Endothelial cell of umbilical vein (primary cell): ENCODE measurements around the gene FNIP2. TPM values are rescaled to one million over a fixed set of nuclear protein-coding genes. Genes with fewer than 3 reads are reported as not detected.

Experiments used
- BruUV-seq: library from RNA; stranded (reverse); fragments of 400-500 nt; replicated peaks from 2 replicates; lab custom pipeline; 2021; lab: Mats Ljungman, UMichigan
- CTCF ChIA-PET: fragments of 300-600, 350-600 bp; sonication (Branson Sonifier 250); formaldehyde crosslinking; loops from one replicate; lab custom pipeline; 2021; ENCODE audit warnings: antibody characterized with exemption, inconsistent platforms; lab: Charles Lee
- POLR2A ChIA-PET: fragments of 300-600, 350-600 bp; sonication (Branson Sonifier 250); formaldehyde crosslinking; loops from one replicate; lab custom pipeline; 2021; ENCODE audit warnings: antibody characterized with exemption, inconsistent platforms; lab: Charles Lee
- DNase-seq: peaks from one replicate; pipeline ENCODE4 v3.0.0-alpha.2; 2011; ENCODE audit warnings: low read depth, low spot score
- FAIRE-seq: peaks from 2 replicates; lab custom pipeline; 2011; peaks lifted over from hg19 to GRCh38; lab: Jason Lieb, UNC
- H2AFZ ChIP-seq: 2 replicates; pipeline ENCODE4 v1.6.0; 2012; ENCODE audit warnings: low read depth, low read length, control low read depth, inconsistent platforms
- H3K27ac ChIP-seq: 2 replicates; pipeline ENCODE4 v1.5.1; 2011; ENCODE audit warnings: low read depth, mild to moderate bottlenecking, control low read depth, low read length, moderate library complexity; ENCODE audit not compliant: insufficient read depth
- H3K27me3 ChIP-seq, 2 experiments: 2 replicates each; pipeline versions ENCODE4 v1.6.0 to v1.6.1; 2011; ENCODE audit warnings: low read length in 2 of 2, mixed read lengths in 1 of 2; ENCODE audit not compliant: control insufficient read depth in 2 of 2, insufficient read depth in 2 of 2
- H3K36me3 ChIP-seq, 2 experiments: 2 replicates in 1 of 2; 3 replicates in 1 of 2; pipeline ENCODE4 v1.5.1; 2011; ENCODE audit warnings: low read length in 2 of 2, mild to moderate bottlenecking in 1 of 2, moderate library complexity in 1 of 2; ENCODE audit not compliant: control insufficient read depth in 2 of 2, insufficient read depth in 2 of 2; ENCODE audit errors: extremely low read depth in 1 of 2
- H3K4me1 ChIP-seq: 3 replicates; pipeline ENCODE4 v1.5.1; 2011; ENCODE audit warnings: mild to moderate bottlenecking, low read length; ENCODE audit not compliant: control insufficient read depth, insufficient read depth; ENCODE audit errors: extremely low read depth
- H3K4me2 ChIP-seq: 2 replicates; pipeline ENCODE4 v1.6.1; 2011; ENCODE audit warnings: low read length, control low read depth, mixed read lengths; ENCODE audit not compliant: insufficient read depth
- H3K4me3 ChIP-seq, 3 experiments: fragments of 200-600 bp in 1 of 3; sonication (generic), shearing (Covaris generic) in 1 of 3; replicated peaks in 1 of 3; 2 replicates each; pipeline ENCODE4 v1.5.1; 2011 to 2016; ENCODE audit warnings: control low read depth in 3 of 3, low read length in 3 of 3, mild to moderate bottlenecking in 2 of 3, inconsistent platforms in 1 of 3, low read depth in 1 of 3, moderate library complexity in 1 of 3; ENCODE audit not compliant: insufficient read depth in 1 of 3
- H3K79me2 ChIP-seq: 2 replicates; pipeline ENCODE4 v1.6.0; 2012; ENCODE audit warnings: low read length, inconsistent platforms; ENCODE audit not compliant: control insufficient read depth, insufficient read depth
- H3K9ac ChIP-seq: replicated peaks from 2 replicates; pipeline ENCODE3; 2011; ENCODE audit warnings: low read length, control low read depth; ENCODE audit not compliant: insufficient read depth; ENCODE audit errors: extremely low read depth
- H3K9me1 ChIP-seq: replicated peaks from 3 replicates; pipeline ENCODE4 v1.6.0; 2011; ENCODE audit warnings: mild to moderate bottlenecking, low read length; ENCODE audit not compliant: control insufficient read depth, insufficient read depth; ENCODE audit errors: extremely low read depth
- H3K9me3 ChIP-seq: replicated peaks from 2 replicates; pipeline ENCODE4 v1.5.1; 2012; ENCODE audit warnings: low read length, inconsistent platforms; ENCODE audit not compliant: control insufficient read depth, insufficient read depth
- H4K20me1 ChIP-seq: replicated peaks from 2 replicates; pipeline ENCODE3; 2011; ENCODE audit warnings: mild to moderate bottlenecking, low read length; ENCODE audit not compliant: control insufficient read depth, insufficient read depth; ENCODE audit errors: extremely low read depth
- EZH2 ChIP-seq: IDR thresholded peaks from 2 replicates; pipeline ENCODE4 v1.6.1; 2012; ENCODE audit warnings: borderline replicate concordance, low read depth, mild to moderate bottlenecking, moderate library complexity, low read length, inconsistent platforms; ENCODE audit not compliant: severe bottlenecking
- FOS ChIP-seq: IDR thresholded peaks from 2 replicates; pipeline ENCODE4 v1.6.1; 2011; ENCODE audit warnings: mild to moderate bottlenecking, low read length, moderate library complexity, borderline replicate concordance; ENCODE audit not compliant: insufficient read depth
- GATA2 ChIP-seq: IDR thresholded peaks from 2 replicates; pipeline ENCODE4 v1.7.0; 2011; ENCODE audit warnings: low read depth, mild to moderate bottlenecking, moderate library complexity, mixed read lengths, low read length; ENCODE audit not compliant: insufficient read length, insufficient read depth
- JUN ChIP-seq: IDR thresholded peaks from 2 replicates; pipeline ENCODE4 v1.6.1; 2011; ENCODE audit warnings: borderline replicate concordance, low read depth; ENCODE audit not compliant: insufficient read length, insufficient read depth
- MYC ChIP-seq: IDR thresholded peaks from one replicate; pipeline ENCODE4 v1.6.1; 2011; ENCODE audit warnings: mild to moderate bottlenecking, low read depth, low read length
- POLR2A ChIP-seq: IDR thresholded peaks from 2 replicates; pipeline ENCODE4 v1.6.1; 2012; ENCODE audit warnings: low read depth, mild to moderate bottlenecking, control low read depth, low read length
- POLR2AphosphoS5 ChIP-seq: IDR thresholded peaks from 2 replicates; pipeline ENCODE4 v1.6.1; 2012; ENCODE audit warnings: low read depth, mild to moderate bottlenecking, control low read depth, low read length, moderate library complexity; ENCODE audit not compliant: insufficient read depth
- dilution Hi-C: fragments of 300-500 bp; cut with MboI; formaldehyde crosslinking; loops from one replicate; pipeline ENCODE4 v1.15.0; 2019; ENCODE audit warnings: low sequenced_read_pairs; ENCODE audit not compliant: extremely low pct_ligation_motif_present
- intact Hi-C: fragments of 100-400 bp; cut with micrococcal nuclease; formaldehyde crosslinking; loops from one replicate; pipeline ENCODE4 v1.10.0; 2022
- polyA plus RNA-seq, 4 experiments: library from polyadenylated mRNA; depleted of rRNA in 3 of 4; stranded (reverse) in 3 of 4; unstranded in 1 of 4; fragments of >200 nt; gene quantifications; 2 replicates each; pipeline versions ENCODE4 v1.2.1 to v1.2.3, GENCODE V29; 2011 to 2012; ENCODE audit warnings: missing spikeins in 1 of 4
- total RNA-seq: library from RNA; stranded (reverse); gene quantifications from 2 replicates; pipeline ENCODE4 v1.2.3, GENCODE V29; 2021
- TF ChIP-seq, protein P1 (sequence below), 2 donors: IDR thresholded peaks; 1 replicate in 1 of 2; 2 replicates in 1 of 2; pipeline ENCODE4 v1.5.1; 2011; ENCODE audit warnings: low read length in 2 of 2, mild to moderate bottlenecking in 2 of 2, moderate library complexity in 2 of 2, control low read depth in 1 of 2, inconsistent platforms in 1 of 2, low read depth in 1 of 2; ENCODE audit not compliant: insufficient read depth in 1 of 2; ENCODE audit errors: extremely low read depth in 1 of 2
- TF ChIP-seq, protein P2 (sequence below): IDR thresholded peaks from 2 replicates; pipeline ENCODE4 v1.6.1; 2011; ENCODE audit not compliant: insufficient read depth, insufficient read length

Gene FNIP2
- total and polyA plus RNA-seq, 2 donors (not counting 3 experiments of a cell fraction or from before 2014, with no cell fraction given) = 4.5 to 14.4 TPM

DNA sequence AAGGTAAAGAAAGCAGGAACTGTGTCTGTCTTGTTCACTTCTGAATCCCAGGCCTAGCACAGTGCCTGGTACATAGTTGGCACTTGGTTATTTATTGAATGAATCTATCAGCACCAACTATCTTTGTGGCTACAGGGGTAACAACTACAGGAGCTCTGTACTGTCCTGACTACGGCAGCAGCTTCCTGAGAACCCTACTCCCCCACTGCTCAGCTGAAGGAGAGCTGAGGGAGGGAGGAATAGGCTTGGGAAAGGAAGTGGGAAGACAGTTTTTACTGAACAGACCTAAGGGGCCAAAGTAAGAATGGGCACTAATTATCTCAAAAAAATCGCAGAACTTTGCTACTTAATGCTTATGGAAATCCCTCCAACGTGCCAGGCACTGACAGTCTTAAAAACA lies 178.0 kb downstream of the FNIP2 start:
- Histone ChIP-seq H3K4me2 (no peak overlapping the region), H3K4me3 (no peak overlapping the region), H3K79me2 (no peaks in the 10 kb centered on the region), H3K27me3 (no peaks in the 10 kb centered on the region), H2AFZ (no peak overlapping the region), H3K36me3 (no peaks in the 10 kb centered on the region), H3K9me1 (no peaks in the 10 kb centered on the region), H3K9me3 (no peaks in the 10 kb centered on the region), H3K9ac (no peak overlapping the region), H3K4me1 (no peaks in the 10 kb centered on the region), H4K20me1 (no peaks in the 10 kb centered on the region), H3K27ac (no peak overlapping the region)
- FAIRE-seq (no peak), DNase-seq (no peak)
- CTCF ChIA-PET = no interaction called here
- TF ChIP-seq GATA2 = no peak
- TF ChIP-seq POLR2AphosphoS5 = no peak
- TF ChIP-seq JUN = no peak
- TF ChIP-seq POLR2A = no peak
- TF ChIP-seq, protein P1, sequence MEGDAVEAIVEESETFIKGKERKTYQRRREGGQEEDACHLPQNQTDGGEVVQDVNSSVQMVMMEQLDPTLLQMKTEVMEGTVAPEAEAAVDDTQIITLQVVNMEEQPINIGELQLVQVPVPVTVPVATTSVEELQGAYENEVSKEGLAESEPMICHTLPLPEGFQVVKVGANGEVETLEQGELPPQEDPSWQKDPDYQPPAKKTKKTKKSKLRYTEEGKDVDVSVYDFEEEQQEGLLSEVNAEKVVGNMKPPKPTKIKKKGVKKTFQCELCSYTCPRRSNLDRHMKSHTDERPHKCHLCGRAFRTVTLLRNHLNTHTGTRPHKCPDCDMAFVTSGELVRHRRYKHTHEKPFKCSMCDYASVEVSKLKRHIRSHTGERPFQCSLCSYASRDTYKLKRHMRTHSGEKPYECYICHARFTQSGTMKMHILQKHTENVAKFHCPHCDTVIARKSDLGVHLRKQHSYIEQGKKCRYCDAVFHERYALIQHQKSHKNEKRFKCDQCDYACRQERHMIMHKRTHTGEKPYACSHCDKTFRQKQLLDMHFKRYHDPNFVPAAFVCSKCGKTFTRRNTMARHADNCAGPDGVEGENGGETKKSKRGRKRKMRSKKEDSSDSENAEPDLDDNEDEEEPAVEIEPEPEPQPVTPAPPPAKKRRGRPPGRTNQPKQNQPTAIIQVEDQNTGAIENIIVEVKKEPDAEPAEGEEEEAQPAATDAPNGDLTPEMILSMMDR (IDR thresholded peaks at IDR 0.05; ENCODE audit: extremely low read depth in 1 of 2, insufficient read depth in 1 of 2, low read depth in 1 of 2, low read length in 2 of 2) = no peak
- TF ChIP-seq MYC = no peak
- no TSS peak for BruUV-seq
- intact Hi-C loops = no loop called here
- POLR2A ChIA-PET = no interaction called here
- dilution Hi-C loops = no loop called here

DNA sequence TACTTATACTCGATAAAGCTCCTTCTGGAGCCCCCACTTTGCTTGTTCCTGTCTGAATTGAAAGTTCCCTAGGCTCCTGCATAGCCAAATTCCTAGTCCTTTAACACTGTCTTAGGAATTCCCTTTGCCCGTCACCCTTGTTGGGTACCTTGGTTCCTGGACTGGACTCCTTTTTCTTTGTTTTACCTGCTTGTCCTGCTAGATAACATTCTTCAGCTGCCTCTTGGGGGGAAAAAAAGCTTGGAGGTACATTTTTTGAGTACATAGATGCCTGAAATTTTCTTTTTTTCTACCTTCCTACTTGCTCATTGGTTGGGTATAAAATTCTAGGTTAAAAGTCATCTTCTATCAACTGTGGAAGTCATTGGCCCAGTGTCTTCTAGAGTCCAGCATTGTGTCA lies 179.2 kb downstream of the FNIP2 start:
- DNase-seq (no peak), FAIRE-seq (no peak)
- Histone ChIP-seq H3K36me3 (no peaks in the 10 kb centered on the region), H3K4me2 (no peak overlapping the region), H3K79me2 (no peaks in the 10 kb centered on the region), H4K20me1 (no peaks in the 10 kb centered on the region), H3K9me3 (no peaks in the 10 kb centered on the region), H3K4me1 (no peaks in the 10 kb centered on the region), H3K27ac (no peak overlapping the region), H2AFZ (no peak overlapping the region), H3K27me3 (no peaks in the 10 kb centered on the region), H3K4me3 (no peak overlapping the region), H3K9me1 (no peaks in the 10 kb centered on the region), H3K9ac (no peak overlapping the region)
- CTCF ChIA-PET = no interaction called here
- no peak for TF ChIP-seq EZH2
- no peak for TF ChIP-seq MYC
- no peak for TF ChIP-seq GATA2
- TF ChIP-seq, protein P2, sequence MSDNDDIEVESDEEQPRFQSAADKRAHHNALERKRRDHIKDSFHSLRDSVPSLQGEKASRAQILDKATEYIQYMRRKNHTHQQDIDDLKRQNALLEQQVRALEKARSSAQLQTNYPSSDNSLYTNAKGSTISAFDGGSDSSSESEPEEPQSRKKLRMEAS = no peak
- TF ChIP-seq FOS = no peak
- no peak for TF ChIP-seq JUN
- TF ChIP-seq, protein P1 (IDR thresholded peaks at IDR 0.05; ENCODE audit: extremely low read depth in 1 of 2, insufficient read depth in 1 of 2, low read depth in 1 of 2, low read length in 2 of 2) = no peak
- no peak for TF ChIP-seq POLR2A
- TF ChIP-seq POLR2AphosphoS5 = no peak
- dilution Hi-C loops (no loop called here), intact Hi-C loops (no loop called here)
- no TSS peak for BruUV-seq
- POLR2A ChIA-PET = no interaction called here
